ENCODE results near the gene UNKL.

- TF ChIP-seq POLR2AphosphoS5 (IDR thresholded peaks at IDR 0.05), result no peak
- no peak for TF ChIP-seq CTCF (IDR thresholded peaks at IDR 0.05)
- no peak for TF ChIP-seq POLR2A (IDR thresholded peaks at IDR 0.05)
- TF ChIP-seq EP300 (IDR thresholded peaks at IDR 0.05), result no peak
These were observed 16.7 kb downstream of the UNKL start for GRCh38 chr16:1397779-1398178.
